Astrocyte of the cerebellum (primary cell): ENCODE measurements around the gene MAST3.

Source experiments
- DNase-seq: peaks from one replicate; pipeline ENCODE4 v3.0.0-alpha.2; 2011; ENCODE audit warnings: low read depth
- H3K4me3 ChIP-seq: 2 replicates; pipeline ENCODE4 v1.5.1; 2011; ENCODE audit warnings: mild to moderate bottlenecking, low read depth, low read length, moderate library complexity
- CTCF ChIP-seq: IDR thresholded peaks from 2 replicates; pipeline ENCODE4 v1.5.1; 2012; ENCODE audit warnings: low read length, low read depth, moderate library complexity, mild to moderate bottlenecking; ENCODE audit errors: missing control alignments
- in situ Hi-C: cut with HindIII; loops from 2 replicates; pipeline ENCODE4 v1.10.0; 2017; ENCODE audit warnings: low sequenced_read_pairs

The MAST3 gene

GRCh38 chr19:18117364-18117691 lies 19.8 kb downstream of the MAST3 start:
- peak overlapping the region; percentile 35 for H3K4me3 ChIP-seq
- in situ Hi-C loops: no loop called here
- DNase-seq: no peak

GRCh38 chr19:18117692-18118378 lies 20.3 kb downstream of the MAST3 start:
- peak; percentile 39 for DNase-seq
- TF ChIP-seq CTCF: no peak
- peak overlapping the region; percentile 59 for H3K4me3 ChIP-seq
- in situ Hi-C loops: no loop called here

More at GRCh38 chr19:18117364-18117691, 19.8 kb downstream of the MAST3 start:
- TF ChIP-seq CTCF: no peak

- DNase-seq: no peak
- TF ChIP-seq CTCF: no peak
- peak overlapping the region; percentile 59 for H3K4me3 ChIP-seq
- in situ Hi-C loops: no loop called here
Measured at GRCh38 chr19:18118420-18119012, 20.9 kb downstream of the MAST3 start.

- no peak for TF ChIP-seq CTCF
- peak overlapping the region; percentile 59 for H3K4me3 ChIP-seq
- no peak for DNase-seq
- in situ Hi-C loops: no loop called here
Measured at GRCh38 chr19:18119013-18119716, 21.6 kb downstream of the MAST3 start.

- H3K4me3 ChIP-seq: no peak overlapping the region
- TF ChIP-seq CTCF: no peak
- in situ Hi-C loops: no loop called here
- DNase-seq: no peak
Measured at GRCh38 chr19:18119717-18120105, 22.1 kb downstream of the MAST3 start.

- no peak for DNase-seq
Measured at GRCh38 chr19:18120127-18120526, 22.5 kb downstream of the MAST3 start.

More at GRCh38 chr19:18120127-18120526, 22.5 kb downstream of the MAST3 start:
- no peak overlapping the region for H3K4me3 ChIP-seq
- TF ChIP-seq CTCF: no peak
- in situ Hi-C loops: no loop called here
